HepG2 (cell line): ENCODE measurements around the gene EIF4A3. TPM values are rescaled to one million over a fixed set of nuclear protein-coding genes. Genes with fewer than 3 reads are reported as not detected.

ENCODE experiments used
- ARHGAP35 ChIP-seq: sonication (generic); formaldehyde crosslinking; IDR thresholded peaks from 2 replicates; pipeline ENCODE4 v1.9.0; 2022; ENCODE audit warnings: mild to moderate bottlenecking, inconsistent platforms, moderate library complexity, missing genetic modification reagents, borderline replicate concordance
- ATF7 ChIP-seq, 2 experiments: fragments of 450-650 bp in 1 of 2; sonication (generic) in 1 of 2; formaldehyde crosslinking in 1 of 2; IDR thresholded peaks; 2 replicates each; pipeline versions ENCODE4 v1.4.0 to v1.6.1; 2016 to 2020; ENCODE audit warnings: antibody characterized with exemption in 1 of 2, mild to moderate bottlenecking in 1 of 2, missing genetic modification reagents in 1 of 2
- BHLHE40 ChIP-seq: IDR thresholded peaks from 2 replicates; pipeline ENCODE4 v1.6.1; 2011; ENCODE audit warnings: low read length, improper control_type of control experiment
- FOXA3 ChIP-seq: IDR thresholded peaks from 2 replicates; pipeline ENCODE4 v1.6.1; 2016; ENCODE audit warnings: missing genetic modification reagents, missing compliant biosample characterization
- HNF4G ChIP-seq, 2 experiments: sonication (generic) in 1 of 2; formaldehyde crosslinking in 1 of 2; IDR thresholded peaks; 2 replicates each; pipeline versions ENCODE4 v1.4.0 to v1.6.1; 2011 to 2020; ENCODE audit warnings: borderline replicate concordance in 2 of 2, low read depth in 2 of 2, mild to moderate bottlenecking in 2 of 2, low read length in 1 of 2, missing genetic modification reagents in 1 of 2, moderate library complexity in 1 of 2
- IKZF5 ChIP-seq: IDR thresholded peaks from 2 replicates; pipeline ENCODE4 v1.6.1; 2018; ENCODE audit warnings: missing genetic modification reagents, mild to moderate bottlenecking, missing compliant biosample characterization
- KDM1A ChIP-seq: IDR thresholded peaks from 2 replicates; pipeline ENCODE4 v1.6.1; 2016; ENCODE audit warnings: missing compliant biosample characterization
- NCOR1 ChIP-seq: fragments of 200-600 bp; sonication (generic); IDR thresholded peaks from 2 replicates; pipeline ENCODE4 v1.7.0; 2017; ENCODE audit warnings: antibody characterized with exemption, low read length, borderline replicate concordance
- NFIC ChIP-seq: IDR thresholded peaks from 2 replicates; pipeline ENCODE4 v1.6.1; 2012; ENCODE audit warnings: mild to moderate bottlenecking, low read length, inconsistent platforms
- NFKB2 ChIP-seq: sonication (generic); formaldehyde crosslinking; IDR thresholded peaks from 2 replicates; pipeline ENCODE4 v1.4.0; 2020; ENCODE audit warnings: missing genetic modification reagents, borderline replicate concordance
- NFKBIZ ChIP-seq: IDR thresholded peaks from 2 replicates; pipeline ENCODE4 v1.6.1; 2018; ENCODE audit warnings: missing genetic modification reagents, missing compliant biosample characterization
- SCMH1 ChIP-seq: sonication (generic); formaldehyde crosslinking; IDR thresholded peaks from 2 replicates; pipeline ENCODE4 v1.9.0; 2021; ENCODE audit warnings: missing genetic modification reagents, mild to moderate bottlenecking, borderline replicate concordance
- SNAPC2 ChIP-seq: sonication (generic); formaldehyde crosslinking; IDR thresholded peaks from 2 replicates; pipeline ENCODE4 v1.8.1; 2022; ENCODE audit warnings: mild to moderate bottlenecking, missing genetic modification reagents
- ZEB1 ChIP-seq: IDR thresholded peaks from 2 replicates; pipeline ENCODE4 v1.6.1; 2012; ENCODE audit warnings: mild to moderate bottlenecking, low read depth, inconsistent platforms; ENCODE audit not compliant: insufficient replicate concordance
- ZFP37 ChIP-seq: sonication (generic); formaldehyde crosslinking; IDR thresholded peaks from 2 replicates; pipeline ENCODE4 v1.4.0; 2020; ENCODE audit warnings: missing genetic modification reagents, borderline replicate concordance
- ZFY ChIP-seq: sonication (generic); formaldehyde crosslinking; IDR thresholded peaks from 2 replicates; pipeline ENCODE4 v1.4.0; 2020; ENCODE audit warnings: missing genetic modification reagents
- ZNF235 ChIP-seq: sonication (generic); formaldehyde crosslinking; IDR thresholded peaks from 2 replicates; pipeline ENCODE4 v1.8.1; 2023; ENCODE audit warnings: mild to moderate bottlenecking, missing genetic modification reagents, borderline replicate concordance
- ZNF263 ChIP-seq: sonication (generic); formaldehyde crosslinking; IDR thresholded peaks from 2 replicates; pipeline ENCODE4 v1.4.0; 2020; ENCODE audit warnings: missing genetic modification reagents
- ZNF646 ChIP-seq: sonication (generic); formaldehyde crosslinking; IDR thresholded peaks from 2 replicates; pipeline ENCODE4 v1.9.0; 2021; ENCODE audit warnings: mild to moderate bottlenecking, missing genetic modification reagents
- ZNF7 ChIP-seq: IDR thresholded peaks from 2 replicates; pipeline ENCODE4 v1.6.1; 2016; ENCODE audit warnings: missing biosample characterization, missing genetic modification reagents
- ZNF749 ChIP-seq: sonication (generic); formaldehyde crosslinking; IDR thresholded peaks from 2 replicates; pipeline ENCODE4 v1.8.0; 2022; ENCODE audit warnings: mild to moderate bottlenecking, missing genetic modification reagents, moderate library complexity, borderline replicate concordance
- ZNF768 ChIP-seq: sonication (generic); formaldehyde crosslinking; IDR thresholded peaks from 2 replicates; pipeline ENCODE4 v1.4.0; 2020; ENCODE audit warnings: missing genetic modification reagents
- ZNF792 ChIP-seq: IDR thresholded peaks from 2 replicates; pipeline ENCODE4 v1.6.1; 2016
- ZNF841 ChIP-seq: sonication (generic); formaldehyde crosslinking; IDR thresholded peaks from 2 replicates; pipeline ENCODE4 v1.8.1; 2023; ENCODE audit warnings: missing genetic modification reagents, borderline replicate concordance
- polyA plus RNA-seq, 8 experiments: library from polyadenylated mRNA; depleted of rRNA in 3 of 8; stranded (reverse) in 7 of 8; unstranded in 1 of 8; fragments of >200 nt; fragmentation: Illumina TruSeq in 4 of 8; extraction: Trizol in 4 of 8; gene quantifications; 2 replicates each; pipeline versions ENCODE4 v1.2.1 to v1.2.3, GENCODE V29; 2011 to 2016; ENCODE audit warnings: low read depth in 4 of 8, missing spikeins in 1 of 8, mixed read lengths in 1 of 8; ENCODE audit not compliant: insufficient read depth in 1 of 8
- total RNA-seq, 5 experiments: library from RNA; depleted of rRNA; stranded (reverse); fragments of >200 nt; fragmentation: Illumina TruSeq; extraction: Trizol; gene quantifications; 2 replicates each; pipeline ENCODE4 v1.2.3, GENCODE V29; 2016; ENCODE audit warnings: low read depth in 1 of 5

The EIF4A3 gene
- total and polyA plus RNA-seq, 2 of the 13 experiments (the other 11 are each of a cell fraction or from before 2014, with no cell fraction given) = 145 to 187 TPM

- TF ChIP-seq SNAPC2 (CRISPR knock-in tag) = no peak
- no peak for TF ChIP-seq NFKBIZ
- TF ChIP-seq HNF4G (IDR thresholded peaks at IDR 0.05; ENCODE audit: borderline replicate concordance, low read depth, low read length) = no peak
- no peak for TF ChIP-seq HNF4G (CRISPR knock-in tag; IDR thresholded peaks at IDR 0.05; ENCODE audit: borderline replicate concordance, low read depth)
- peak; percentile 27; the same call in 1 of the 2 replicates for TF ChIP-seq ZNF263 (CRISPR knock-in tag)
- peak; percentile 60; the same call in 1 of the 2 replicates for TF ChIP-seq IKZF5 (CRISPR knock-in tag)
- no peak for TF ChIP-seq ZEB1
- no peak; the same call in 1 of the 2 replicates for TF ChIP-seq ZNF768
- no peak for TF ChIP-seq ARHGAP35 (CRISPR knock-in tag)
- 0 out of 2 replicates have a peak, but pooled peaks have one; percentile 35 for TF ChIP-seq ZFP37 (CRISPR knock-in tag)
- TF ChIP-seq NFIC = no peak
- no peak; the same call in 1 of the 2 replicates for TF ChIP-seq FOXA3 (CRISPR knock-in tag)
- no peak for TF ChIP-seq SCMH1 (CRISPR knock-in tag)
- TF ChIP-seq ZNF841 (CRISPR knock-in tag) = no peak
- peak; percentile 68 for TF ChIP-seq ZFY (CRISPR knock-in tag)
- no peak for TF ChIP-seq ZNF749
- no peak for TF ChIP-seq BHLHE40
- TF ChIP-seq ZNF646 (CRISPR knock-in tag) = no peak
- no peak for TF ChIP-seq NCOR1
- TF ChIP-seq ZNF235 (CRISPR knock-in tag) = no peak
- no peak for TF ChIP-seq ATF7 (IDR thresholded peaks at IDR 0.05)
- peak; percentile 67; the same call in 1 of the 2 replicates for TF ChIP-seq ATF7 (CRISPR knock-in tag; IDR thresholded peaks at IDR 0.05)
- no peak; the same call in 1 of the 2 replicates for TF ChIP-seq NFKB2 (CRISPR knock-in tag)
- TF ChIP-seq ZNF7 (CRISPR knock-in tag) = no peak
- TF ChIP-seq KDM1A (CRISPR knock-in tag) = no peak
- TF ChIP-seq ZNF792 (CRISPR knock-in tag) = no peak
These were observed 22.5 kb downstream of the EIF4A3 start (continued) for GRCh38 chr17:80124351-80124981.
